Neuronal stem cell (in vitro differentiated cells): ENCODE data around the gene TCF7.

Source experiments
- DNase-seq: peaks from one replicate; pipeline ENCODE4 v3.0.0-alpha.2; 2013; ENCODE audit warnings: low spot score
- H2AFZ ChIP-seq: one replicate; pipeline ENCODE4 v1.6.1; 2013; ENCODE audit warnings: mild to moderate bottlenecking, low read length, inconsistent platforms
- H2AK5ac ChIP-seq: 2 replicates; pipeline ENCODE4 v1.6.1; 2013; ENCODE audit warnings: low read depth, mild to moderate bottlenecking, inconsistent platforms, low read length, moderate library complexity, mixed read lengths
- H2BK120ac ChIP-seq: 2 replicates; pipeline ENCODE4 v1.6.1; 2013; ENCODE audit warnings: low read depth, mild to moderate bottlenecking, inconsistent platforms, low read length, moderate library complexity, mixed read lengths
- H2BK12ac ChIP-seq: one replicate; pipeline ENCODE4 v1.6.1; 2013; ENCODE audit warnings: low read length, inconsistent platforms
- H2BK15ac ChIP-seq: 2 replicates; pipeline ENCODE4 v1.6.1; 2013; ENCODE audit warnings: mild to moderate bottlenecking, low read length, inconsistent platforms, mixed read lengths
- H2BK5ac ChIP-seq: one replicate; pipeline ENCODE4 v1.6.1; 2013; ENCODE audit warnings: inconsistent platforms, mild to moderate bottlenecking, low read length, moderate library complexity
- H3K14ac ChIP-seq: one replicate; pipeline ENCODE4 v1.6.1; 2013; ENCODE audit warnings: low read length, inconsistent platforms
- H3K18ac ChIP-seq: 2 replicates; pipeline ENCODE4 v1.6.1; 2013; ENCODE audit warnings: low read length, inconsistent platforms
- H3K23ac ChIP-seq: 2 replicates; pipeline ENCODE4 v1.6.1; 2013; ENCODE audit warnings: low read depth, mild to moderate bottlenecking, mixed read lengths, low read length, inconsistent platforms; ENCODE audit not compliant: poor library complexity
- H3K27ac ChIP-seq: replicated peaks from 3 replicates; pipeline ENCODE4 v1.5.1; 2013; ENCODE audit warnings: low read length, inconsistent platforms
- H3K27me3 ChIP-seq, 3 experiments: 2 replicates each; pipeline ENCODE4 v1.6.1; 2013; ENCODE audit warnings: low read length in 3 of 3, mild to moderate bottlenecking in 2 of 3, inconsistent platforms in 1 of 3, low read depth in 1 of 3, mixed read lengths in 1 of 3, moderate library complexity in 1 of 3; ENCODE audit not compliant: control insufficient read depth in 3 of 3, insufficient read depth in 3 of 3
- H3K36me3 ChIP-seq, 2 donors: replicated peaks in 1 of 2; 2 replicates each; pipeline ENCODE4 v1.6.1; 2013; ENCODE audit warnings: low read length in 2 of 2; ENCODE audit not compliant: control insufficient read depth in 2 of 2, insufficient read depth in 2 of 2
- H3K4ac ChIP-seq: 2 replicates; pipeline ENCODE4 v1.6.1; 2013; ENCODE audit warnings: inconsistent platforms, mild to moderate bottlenecking, low read length, moderate library complexity
- H3K4me1 ChIP-seq, 2 donors: 1 replicate in 1 of 2; 2 replicates in 1 of 2; pipeline ENCODE4 v1.6.1; 2013; ENCODE audit warnings: low read length in 2 of 2, low read depth in 1 of 2; ENCODE audit not compliant: control insufficient read depth in 2 of 2, insufficient read depth in 1 of 2
- H3K4me2 ChIP-seq: one replicate; pipeline ENCODE4 v1.6.1; 2013; ENCODE audit warnings: mild to moderate bottlenecking, low read length, inconsistent platforms; ENCODE audit not compliant: insufficient read depth, poor library complexity, severe bottlenecking
- H3K4me3 ChIP-seq, 2 donors: 2 replicates each; pipeline ENCODE4 v1.5.1; 2013; ENCODE audit warnings: low read length in 2 of 2, mild to moderate bottlenecking in 2 of 2, inconsistent platforms in 1 of 2, moderate library complexity in 1 of 2
- H3K79me1 ChIP-seq: one replicate; pipeline ENCODE4 v1.6.1; 2013; ENCODE audit warnings: low read depth, mild to moderate bottlenecking, inconsistent platforms, low read length, moderate library complexity
- H3K9ac ChIP-seq: one replicate; pipeline ENCODE4 v1.6.1; 2013; ENCODE audit warnings: mild to moderate bottlenecking, low read depth, low read length, inconsistent platforms; ENCODE audit not compliant: poor library complexity
- H3K9me3 ChIP-seq, 2 donors: replicated peaks in 1 of 2; 2 replicates each; pipeline versions ENCODE3 to v1.6.1; 2013; ENCODE audit warnings: low read length in 2 of 2, mild to moderate bottlenecking in 2 of 2, inconsistent platforms in 1 of 2, low read depth in 1 of 2, mixed read lengths in 1 of 2, moderate library complexity in 1 of 2; ENCODE audit not compliant: control insufficient read depth in 2 of 2, insufficient read depth in 1 of 2
- H4K8ac ChIP-seq: one replicate; pipeline ENCODE4 v1.6.1; 2013; ENCODE audit warnings: low read depth, mild to moderate bottlenecking, inconsistent platforms, low read length, moderate library complexity
- H4K91ac ChIP-seq: one replicate; pipeline ENCODE4 v1.6.1; 2013; ENCODE audit warnings: low read length, low read depth, mild to moderate bottlenecking, inconsistent platforms; ENCODE audit not compliant: poor library complexity
- WGBS, 2 donors: extraction: QIAGEN DNeasy Blood & Tissue Kit; methylation state at CpG; one replicate each; pipeline ENCODE4 v1.1.7; 2013; ENCODE audit warnings: missing lambda C conversion rate in 2 of 2, mixed read lengths in 1 of 2; ENCODE audit not compliant: insufficient read length in 2 of 2, insufficient replicate concordance in 1 of 2; ENCODE audit errors: extremely low coverage in 2 of 2; 5-methylcytosine and 5-hydroxymethylcytosine counted together

TCF7 gene

DNA sequence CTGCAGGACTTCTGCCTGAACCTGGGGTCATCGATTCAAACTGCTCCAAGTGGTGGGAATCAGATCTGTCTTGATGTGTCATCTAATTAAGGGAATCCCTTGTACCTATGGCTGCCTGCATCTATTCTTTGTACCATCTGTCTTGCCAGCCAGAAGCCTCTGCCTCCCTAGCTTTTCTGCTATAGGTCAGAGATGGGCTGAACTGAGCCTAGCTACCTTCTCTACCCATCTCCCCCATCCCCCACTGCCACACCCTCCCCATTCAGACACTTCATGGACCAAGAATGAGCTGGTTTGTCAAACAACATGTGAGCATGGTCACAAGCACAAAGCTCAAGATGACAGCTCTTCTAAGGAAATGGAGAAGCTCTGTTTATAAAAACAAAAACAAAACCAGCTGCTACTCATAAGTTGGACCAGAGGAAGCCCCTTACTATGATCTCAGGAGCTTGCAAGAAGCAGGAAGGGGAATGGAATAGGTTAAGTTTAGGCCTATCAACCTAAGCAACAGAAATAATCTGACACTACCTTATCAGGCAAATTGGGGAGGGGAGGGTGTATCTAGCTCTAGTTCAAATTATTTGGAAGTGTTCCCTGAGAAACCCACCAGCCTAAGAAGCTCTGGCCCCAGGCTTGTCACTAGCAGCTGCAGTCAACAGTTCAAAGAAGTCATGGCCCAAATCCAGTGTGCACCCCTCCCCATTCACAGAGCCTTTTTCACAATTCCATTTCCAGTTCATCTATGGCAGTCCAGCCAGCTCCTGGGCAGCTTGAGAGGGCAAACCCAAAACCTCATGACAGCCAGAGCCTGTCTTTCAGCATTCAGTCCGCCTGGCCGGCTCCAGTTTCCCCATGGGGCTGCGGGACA is 32.4 kb downstream of the TCF7 start:
- Histone ChIP-seq H3K14ac (no peak overlapping the region), H3K23ac (no peak overlapping the region), H3K27me3 (no peaks in the 10 kb centered on the region), H3K4me3 (no peak overlapping the region), H3K4me2 (no peak overlapping the region), H2BK15ac (no peak overlapping the region), H4K8ac (no peak overlapping the region), H3K79me1 (peaks cover 7% of the 10 kb centered on the region), H3K9me3 (no peaks in the 10 kb centered on the region), H3K27ac (no peak overlapping the region), H2AK5ac (no peak overlapping the region), H3K18ac (no peak overlapping the region), H3K9ac (no peak overlapping the region), H4K91ac (no peak overlapping the region), H2BK5ac (no peak overlapping the region), H2AFZ (no peak overlapping the region), H3K4ac (no peak overlapping the region), H2BK120ac (no peak overlapping the region), H3K36me3 (peaks cover 40 to 95% of the 10 kb centered on the region in 2 donors), H2BK12ac (no peak overlapping the region), H3K4me1 (no peaks in the 10 kb centered on the region)
- DNase-seq, result no peak
- WGBS, 2 donors, result no CpG with 5 or more reads among the region's 4 CpGs

DNA sequence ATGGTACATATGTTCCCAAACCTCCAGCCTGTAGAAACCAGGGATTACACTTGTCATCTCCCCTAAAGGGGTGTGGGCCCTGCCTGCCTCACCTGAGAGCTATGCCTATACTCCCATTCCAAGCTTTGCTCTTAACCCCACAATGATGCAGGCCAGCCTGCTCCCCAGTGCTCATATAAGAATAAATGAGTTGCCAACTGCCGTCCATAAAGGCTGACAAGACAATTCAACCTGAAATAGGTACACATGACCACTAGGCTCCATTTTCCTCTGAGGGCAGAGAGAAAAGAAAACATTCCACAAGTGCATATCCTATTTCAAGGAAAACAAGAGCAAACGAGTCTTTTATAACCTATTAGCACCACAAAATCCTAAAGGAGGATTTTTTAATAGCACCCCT is 33.8 kb downstream of the TCF7 start:
- H3K9me3 ChIP-seq, result no peaks in the 10 kb centered on the region
- no peak overlapping the region for H3K4ac ChIP-seq
- H2BK15ac ChIP-seq, result no peak overlapping the region
- WGBS, 2 donors, result no CpG with 5 or more reads among the region's 2 CpGs
- no peak overlapping the region for H4K91ac ChIP-seq
- no peaks in the 10 kb centered on the region for H3K4me1 ChIP-seq
- H2BK120ac ChIP-seq, result no peak overlapping the region
- no peak overlapping the region for H3K9ac ChIP-seq
- DNase-seq, result no peak
- H4K8ac ChIP-seq, result no peak overlapping the region
- no peak overlapping the region for H3K23ac ChIP-seq
- no peak overlapping the region for H3K4me2 ChIP-seq
- no peak overlapping the region for H2AK5ac ChIP-seq
- H3K79me1 ChIP-seq, result peaks cover 7% of the 10 kb centered on the region
- no peak overlapping the region for H3K18ac ChIP-seq
- H2AFZ ChIP-seq, result no peak overlapping the region
- no peaks in the 10 kb centered on the region for H3K27me3 ChIP-seq
- no peak overlapping the region for H2BK12ac ChIP-seq
- peaks cover 41 to 97% of the 10 kb centered on the region in 2 donors for H3K36me3 ChIP-seq
- no peak overlapping the region for H3K4me3 ChIP-seq
- H3K27ac ChIP-seq, result no peak overlapping the region
- no peak overlapping the region for H3K14ac ChIP-seq
- H2BK5ac ChIP-seq, result no peak overlapping the region

- Histone ChIP-seq H3K27ac (no peak overlapping the region), H2AK5ac (no peak overlapping the region), H3K4me3 (no peak overlapping the region), H3K27me3 (no peaks in the 10 kb centered on the region), H2BK15ac (no peak overlapping the region), H3K36me3 (peaks cover 39 to 97% of the 10 kb centered on the region in 2 donors), H3K79me1 (peaks cover 7% of the 10 kb centered on the region), H2AFZ (no peak overlapping the region), H4K91ac (no peak overlapping the region), H3K4me2 (no peak overlapping the region), H3K9me3 (no peaks in the 10 kb centered on the region), H2BK12ac (no peak overlapping the region), H3K4ac (no peak overlapping the region), H2BK120ac (no peak overlapping the region), H3K9ac (no peak overlapping the region), H3K18ac (no peak overlapping the region), H3K23ac (no peak overlapping the region), H4K8ac (no peak overlapping the region), H2BK5ac (no peak overlapping the region), H3K4me1 (no peaks in the 10 kb centered on the region), H3K14ac (no peak overlapping the region)
- WGBS, 2 donors, result no CpG with 5 or more reads among the region's 6 CpGs
- DNase-seq, result no peak
Measured at GRCh38 chr5:134148986-134149539, 34.6 kb downstream of the TCF7 start.

DNA sequence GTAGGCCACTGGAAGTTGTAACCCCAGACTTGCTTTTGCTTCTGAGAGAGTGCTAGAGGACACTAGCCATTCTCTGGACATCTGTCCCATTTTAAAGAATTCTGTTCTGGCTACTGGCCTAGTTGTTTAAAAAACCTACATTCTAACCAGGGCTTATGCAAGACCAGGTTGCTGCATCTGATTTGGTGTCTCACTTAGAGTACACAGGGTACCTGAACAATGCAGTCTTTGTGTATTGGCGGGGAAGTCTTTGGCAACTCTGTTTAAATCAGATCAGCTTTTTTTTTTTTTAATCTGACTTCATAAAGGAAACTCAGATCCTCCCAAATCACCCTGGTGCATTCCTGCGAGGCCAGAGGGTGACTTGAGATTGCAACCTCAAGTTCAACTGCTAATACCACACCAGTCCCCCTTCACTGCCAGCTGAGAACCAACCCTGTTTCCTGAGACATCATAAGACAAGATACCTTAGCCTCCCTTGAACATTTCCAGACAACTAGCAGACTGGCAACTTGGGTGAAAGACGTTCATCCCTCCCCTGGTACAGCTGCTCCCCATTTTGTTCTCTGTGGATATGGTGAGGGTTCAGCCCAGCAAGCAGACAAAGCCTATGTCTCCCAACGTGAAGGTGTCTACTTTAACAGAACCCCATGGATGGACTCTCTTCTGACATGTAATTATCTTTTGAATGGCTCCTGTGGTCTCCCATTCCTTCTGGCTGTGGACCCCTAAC is 35.3 kb downstream of the TCF7 start:
- WGBS, 2 donors, result no CpG with 5 or more reads among the region's 4 CpGs
- Histone ChIP-seq H3K36me3 (peaks cover 36 to 95% of the 10 kb centered on the region in 2 donors), H3K9ac (no peak overlapping the region), H2BK120ac (no peak overlapping the region), H3K27me3 (no peaks in the 10 kb centered on the region), H4K8ac (no peak overlapping the region), H2BK12ac (no peak overlapping the region), H2AFZ (no peak overlapping the region), H2BK15ac (no peak overlapping the region), H3K18ac (no peak overlapping the region), H3K4me2 (no peak overlapping the region), H3K23ac (no peak overlapping the region), H4K91ac (no peak overlapping the region), H3K4me1 (no peaks in the 10 kb centered on the region), H2BK5ac (no peak overlapping the region), H2AK5ac (no peak overlapping the region), H3K79me1 (peaks cover 7% of the 10 kb centered on the region), H3K27ac (no peak overlapping the region), H3K9me3 (no peaks in the 10 kb centered on the region), H3K14ac (no peak overlapping the region), H3K4me3 (no peak overlapping the region), H3K4ac (no peak overlapping the region)
- no peak for DNase-seq
